NCI-H1930 (cell line): ENCODE measurements around the gene GOLGA2.

Experiments used
- DNase-seq, 2 experiments: peaks; one replicate each; lab custom pipeline; 2025; lab: John Stamatoyannopoulos, UW

GOLGA2 gene

DNA sequence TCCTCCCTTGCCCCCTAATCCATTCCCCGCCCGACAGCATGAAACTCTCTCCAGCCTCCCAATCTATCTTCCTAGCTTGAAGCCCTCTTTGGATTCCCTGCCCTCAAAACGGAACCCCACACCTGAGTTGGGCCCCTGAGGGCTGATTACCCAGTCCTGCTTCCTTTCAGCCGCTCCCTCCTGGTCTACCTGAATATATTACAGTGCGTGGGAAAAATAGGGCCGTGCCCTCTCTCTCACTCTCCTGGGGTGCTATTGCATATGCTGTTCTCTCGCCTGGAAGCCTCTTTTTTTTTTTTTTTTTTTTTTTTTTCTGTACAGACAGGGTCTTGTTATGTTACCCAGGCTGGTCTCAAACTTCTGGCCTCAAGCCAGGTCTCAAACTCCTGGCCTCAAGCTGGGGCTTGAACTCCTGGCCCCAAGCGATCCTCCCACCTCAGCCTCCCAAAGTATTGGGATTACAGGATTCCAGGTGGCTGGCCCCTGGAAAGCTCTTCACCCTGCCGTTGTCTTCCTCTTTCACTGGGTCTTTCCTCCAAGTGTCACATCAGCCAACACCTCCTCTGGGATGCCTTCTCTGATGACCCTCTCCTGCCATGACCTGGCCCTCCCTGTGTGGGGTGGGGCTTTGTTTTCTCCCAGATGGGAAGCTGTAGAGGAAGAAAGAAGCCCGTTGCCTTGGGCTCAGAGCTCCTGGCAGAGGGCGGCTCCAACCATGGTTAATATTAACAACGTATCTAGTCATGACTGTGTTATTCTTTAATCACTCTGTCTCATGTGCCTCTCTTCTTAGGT is 64.4 kb downstream of the GOLGA2 start:
- no peak for DNase-seq

- DNase-seq = no peak
Measured at GRCh38 chr9:128208946-128209669, 66.7 kb downstream of the GOLGA2 start.

DNA sequence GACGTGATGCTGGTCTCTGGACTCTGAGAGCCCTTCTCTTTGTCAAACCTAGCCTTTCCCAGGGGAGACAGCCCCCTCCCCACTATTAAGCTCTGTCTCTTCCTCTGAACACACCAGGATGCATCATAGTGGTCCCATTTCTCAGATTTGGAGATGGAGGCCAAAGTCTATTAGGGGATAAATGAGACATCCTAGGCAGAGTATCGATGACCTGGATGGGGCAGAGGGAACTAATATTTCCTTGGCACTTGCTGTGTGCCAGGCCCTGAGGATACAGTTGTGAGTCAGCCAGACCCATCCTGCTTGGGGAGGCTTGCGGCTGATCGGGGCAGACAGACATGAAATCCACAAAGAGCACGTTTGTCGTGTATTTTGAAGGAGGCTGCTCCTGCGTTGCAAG is 67.4 kb downstream of the GOLGA2 start:
- DNase-seq = no peak

DNA sequence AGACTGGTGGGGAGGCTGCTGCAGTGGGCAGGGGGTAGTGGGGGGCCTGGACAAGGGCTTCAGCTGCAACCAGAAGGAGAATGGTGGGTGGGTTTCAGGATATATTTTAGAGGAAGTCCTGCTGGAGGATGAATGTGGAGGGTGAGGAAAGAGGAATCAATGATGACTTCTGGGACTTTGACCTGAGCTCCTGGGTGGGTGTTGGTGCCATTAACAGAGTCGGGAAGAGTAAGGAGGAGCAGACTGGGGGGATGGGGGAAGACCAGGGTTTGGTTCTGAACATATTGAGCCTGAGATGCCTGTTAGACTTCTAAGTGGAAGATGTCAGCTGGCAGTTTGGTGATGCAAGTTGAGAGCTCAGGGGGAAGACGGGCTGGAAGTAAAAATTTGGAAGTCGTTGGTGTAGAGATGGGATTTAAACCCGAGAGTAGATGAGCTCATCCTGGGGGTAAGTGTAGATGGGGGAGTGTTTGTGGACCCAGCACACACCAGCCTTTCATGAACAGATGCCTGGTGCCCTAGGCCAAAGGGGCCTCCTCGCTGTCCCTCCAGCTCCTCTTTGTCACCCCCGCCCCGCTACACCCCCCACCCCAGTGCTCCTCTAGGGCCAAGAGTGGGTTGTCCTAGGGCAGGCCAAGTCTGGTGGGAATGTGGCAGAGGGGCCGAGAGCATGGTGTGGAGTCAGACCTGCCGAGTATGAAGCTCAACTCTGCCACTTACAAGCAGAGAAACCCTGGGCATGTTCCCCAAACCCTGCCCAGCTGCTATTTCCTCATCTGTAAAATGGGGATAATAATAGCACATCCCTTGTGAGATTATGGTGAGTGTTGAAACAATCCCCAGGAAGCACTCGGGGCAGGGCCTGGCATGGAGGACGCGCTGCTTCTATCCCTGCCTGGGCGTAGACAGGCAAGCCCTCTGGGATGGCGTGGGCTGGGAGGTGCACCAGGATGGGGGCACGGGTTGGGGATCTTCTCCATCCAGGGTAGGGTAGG is 68.6 kb downstream of the GOLGA2 start:
- no peak for DNase-seq

DNA sequence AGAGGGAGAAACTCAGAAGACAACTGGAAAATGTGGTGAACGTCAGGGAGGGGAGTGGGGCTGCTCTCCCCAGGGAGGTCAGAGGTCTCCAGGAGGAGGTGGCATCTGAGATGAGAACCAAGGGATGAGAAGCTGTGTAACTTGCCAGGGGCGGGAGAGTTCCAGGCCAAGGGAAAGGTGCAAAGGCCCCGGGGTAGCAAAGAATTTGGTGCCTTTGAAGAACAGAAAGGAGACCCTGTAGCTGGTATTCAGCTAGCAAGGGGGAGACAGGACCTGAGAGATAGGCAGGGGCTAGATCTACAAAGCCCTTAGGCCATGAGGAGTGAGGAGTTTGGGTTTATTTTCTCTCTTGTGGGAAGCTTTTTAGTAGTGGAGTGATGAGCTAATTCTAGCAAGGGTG is 69.3 kb downstream of the GOLGA2 start:
- no peak for DNase-seq
